Measurements from ENCODE around the gene ZNF132.
A peak's percentile ranks its signal among the peaks of the same experiment; 100 is the strongest.

Gene ZNF132

DNA sequence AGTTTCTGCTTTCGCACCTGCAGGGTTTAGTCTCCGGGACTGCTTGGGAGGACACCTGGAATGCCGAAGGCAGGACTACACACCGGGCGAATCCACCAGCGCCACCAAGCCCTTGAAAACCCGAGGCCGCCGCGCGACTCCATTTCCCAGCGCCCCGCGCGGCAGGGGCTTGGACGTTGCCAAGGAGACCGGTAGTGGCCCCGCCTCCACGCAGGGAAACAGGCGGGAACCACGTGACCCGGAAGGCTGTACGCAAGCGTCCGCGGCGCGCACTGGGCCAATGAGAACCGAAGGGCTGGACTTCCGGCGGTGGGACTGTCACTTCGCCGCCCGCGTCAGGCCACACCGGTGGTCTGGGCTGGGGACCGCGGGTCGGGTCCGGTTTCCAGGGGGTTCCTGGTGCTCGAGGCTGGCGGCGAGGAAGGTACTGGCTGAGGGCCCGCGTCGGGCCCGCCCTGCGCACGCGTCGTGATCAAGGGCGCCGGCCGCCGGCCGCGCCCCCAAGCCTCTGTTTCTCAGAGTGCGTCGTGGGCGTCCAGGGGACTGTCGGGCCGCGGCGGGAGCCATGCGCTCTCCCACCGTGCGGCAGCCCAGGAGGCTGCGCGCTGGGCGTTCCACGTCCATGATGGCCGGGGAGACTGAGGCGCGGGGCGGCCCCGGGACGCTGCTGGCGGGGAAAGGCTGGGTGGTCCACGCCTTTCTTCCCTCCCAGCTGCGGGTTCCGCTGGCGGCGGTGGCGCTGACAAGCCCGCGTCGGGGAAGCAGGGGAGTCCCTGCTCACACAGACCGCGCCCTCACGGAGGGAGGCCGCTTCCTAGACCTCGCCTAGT, 27.0 kb upstream of the ZNF132 start, which contains the start of gene ZNF324:
ZNF324 (plus strand) TSS at position 321 of the 830 bp plus-strand sequence. CDS start 2,106 bp downstream, outside the sequence.
- TF ChIP-seq, protein P1, sequence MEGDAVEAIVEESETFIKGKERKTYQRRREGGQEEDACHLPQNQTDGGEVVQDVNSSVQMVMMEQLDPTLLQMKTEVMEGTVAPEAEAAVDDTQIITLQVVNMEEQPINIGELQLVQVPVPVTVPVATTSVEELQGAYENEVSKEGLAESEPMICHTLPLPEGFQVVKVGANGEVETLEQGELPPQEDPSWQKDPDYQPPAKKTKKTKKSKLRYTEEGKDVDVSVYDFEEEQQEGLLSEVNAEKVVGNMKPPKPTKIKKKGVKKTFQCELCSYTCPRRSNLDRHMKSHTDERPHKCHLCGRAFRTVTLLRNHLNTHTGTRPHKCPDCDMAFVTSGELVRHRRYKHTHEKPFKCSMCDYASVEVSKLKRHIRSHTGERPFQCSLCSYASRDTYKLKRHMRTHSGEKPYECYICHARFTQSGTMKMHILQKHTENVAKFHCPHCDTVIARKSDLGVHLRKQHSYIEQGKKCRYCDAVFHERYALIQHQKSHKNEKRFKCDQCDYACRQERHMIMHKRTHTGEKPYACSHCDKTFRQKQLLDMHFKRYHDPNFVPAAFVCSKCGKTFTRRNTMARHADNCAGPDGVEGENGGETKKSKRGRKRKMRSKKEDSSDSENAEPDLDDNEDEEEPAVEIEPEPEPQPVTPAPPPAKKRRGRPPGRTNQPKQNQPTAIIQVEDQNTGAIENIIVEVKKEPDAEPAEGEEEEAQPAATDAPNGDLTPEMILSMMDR (IDR thresholded peaks at IDR 0.05; ENCODE audit: low read depth, low read length, missing control alignments): no peak
- peak; percentile 84 for DNase-seq (ENCODE audit: extremely low read depth, low read depth)
- peak within 1 kb of the TSS; percentile 89 for H3K4me3 ChIP-seq (replicated peaks; ENCODE audit: low read depth, low read length)

GRCh38 chr19:58466089-58466759, 26.3 kb upstream of the ZNF132 start:
- DNase-seq (ENCODE audit: extremely low read depth, low read depth): no peak
- TF ChIP-seq, protein P1 (IDR thresholded peaks at IDR 0.05; ENCODE audit: low read depth, low read length, missing control alignments): no peak
- peak overlapping the region; percentile 89 for H3K4me3 ChIP-seq (replicated peaks; ENCODE audit: low read depth, low read length)

- TF ChIP-seq, protein P1 (IDR thresholded peaks at IDR 0.05; ENCODE audit: low read depth, low read length, missing control alignments): no peak
- H3K4me3 ChIP-seq (replicated peaks; ENCODE audit: low read depth, low read length): no peak overlapping the region
- DNase-seq (ENCODE audit: extremely low read depth, low read depth): no peak
Measured at GRCh38 chr19:58460039-58460438, 20.1 kb upstream of the ZNF132 start.

- TF ChIP-seq, protein P1 (IDR thresholded peaks at IDR 0.05; ENCODE audit: low read depth, low read length, missing control alignments): no peak
- no peak for DNase-seq (ENCODE audit: extremely low read depth, low read depth)
- H3K4me3 ChIP-seq (replicated peaks; ENCODE audit: low read depth, low read length): no peak overlapping the region
Measured at GRCh38 chr19:58456111-58456510, 16.2 kb upstream of the ZNF132 start.

- no peak for DNase-seq (ENCODE audit: extremely low read depth, low read depth)
Measured at GRCh38 chr19:58455306-58455705, 15.4 kb upstream of the ZNF132 start.

GRCh38 chr19:58453743-58454142, 13.8 kb upstream of the ZNF132 start:
- no peak overlapping the region for H3K4me3 ChIP-seq (replicated peaks; ENCODE audit: low read depth, low read length)
- DNase-seq (ENCODE audit: extremely low read depth, low read depth): no peak
- TF ChIP-seq, protein P1 (IDR thresholded peaks at IDR 0.05; ENCODE audit: low read depth, low read length, missing control alignments): no peak

More at GRCh38 chr19:58455306-58455705, 15.4 kb upstream of the ZNF132 start:
- no peak overlapping the region for H3K4me3 ChIP-seq (replicated peaks; ENCODE audit: low read depth, low read length)
- TF ChIP-seq, protein P1 (IDR thresholded peaks at IDR 0.05; ENCODE audit: low read depth, low read length, missing control alignments): no peak
